Mesangial cell (primary cell): ENCODE data around the gene MARCKSL1. TPM values are rescaled to one million over a fixed set of nuclear protein-coding genes. Genes with fewer than 3 reads are reported as not detected.

Experiments used
- total RNA-seq: library from RNA; depleted of rRNA; stranded (reverse); fragments of >200 nt; gene quantifications from 2 replicates; pipeline ENCODE4 v1.2.3, GENCODE V29; 2015

MARCKSL1 gene
- 154 and 160 TPM in 2 replicates for total RNA-seq

GRCh38 chr1:32335790-32336590, at the start of gene MARCKSL1:
Gene MARCKSL1 (minus strand): TSS chr1:32336233. CDS start chr1:32336033, 200 bp downstream.

GRCh38 chr1:32362474-32363313, 26.7 kb upstream of the MARCKSL1 start, which contains the start of the genes FAM229A and TSSK3:
Gene FAM229A (minus strand): TSS chr1:32362485. CDS start chr1:32362091, 394 bp downstream.
Gene TSSK3 (plus strand): TSS chr1:32362539. CDS start chr1:32362702, 163 bp downstream.

GRCh38 chr1:32291708-32292538, 44.1 kb downstream of the MARCKSL1 start, which contains the start of gene HDAC1:
Gene HDAC1 (plus strand): TSS chr1:32292083. CDS start chr1:32292170, 87 bp downstream.

Other genes starting within 250 kb of the MARCKSL1 start
- gene KPNA6, start 228.2 kb downstream of the MARCKSL1 start, total RNA-seq, result 35.7 and 36.3 TPM in 2 replicates
- 49.0 and 53.6 TPM in 2 replicates for gene TXLNA, start 156.6 kb downstream of the MARCKSL1 start, total RNA-seq
- 10.1 and 20.3 TPM in 2 replicates for gene CCDC28B, start 135.6 kb downstream of the MARCKSL1 start, total RNA-seq
- 1.0 and 3.6 TPM in 2 replicates for gene IQCC, start 130.6 kb downstream of the MARCKSL1 start, total RNA-seq
- not detected in 2 replicates for gene DCDC2B, start 127.1 kb downstream of the MARCKSL1 start, total RNA-seq
- 12.8 and 17.8 TPM in 2 replicates for gene TMEM234, start 113.9 kb downstream of the MARCKSL1 start, total RNA-seq
- 242 and 347 TPM in 2 replicates for gene EIF3I, start 113.8 kb downstream of the MARCKSL1 start, total RNA-seq
- gene FAM167B, start 89.0 kb downstream of the MARCKSL1 start, total RNA-seq, result 0.33 and 0.63 TPM in 2 replicates
- 0.25 and 0.33 TPM in 2 replicates for gene LCK, start 85.0 kb downstream of the MARCKSL1 start, total RNA-seq
- gene HDAC1, start 44.1 kb downstream of the MARCKSL1 start, total RNA-seq, result 58.6 and 73.0 TPM in 2 replicates
- gene FAM229A, start 26.3 kb upstream of the MARCKSL1 start, total RNA-seq, result 1.3 and 4.2 TPM in 2 replicates
- 0.16 and 1.3 TPM in 2 replicates for gene TSSK3, start 26.3 kb upstream of the MARCKSL1 start, total RNA-seq
- 48.7 and 53.0 TPM in 2 replicates for gene BSDC1, start 58.2 kb upstream of the MARCKSL1 start, total RNA-seq
- under 0.01 TPM in 1 of 2 replicates, not detected in the other for gene ZBTB8B, start 128.8 kb upstream of the MARCKSL1 start, total RNA-seq
- 3.6 and 7.7 TPM in 2 replicates for gene ZBTB8A, start 203.2 kb upstream of the MARCKSL1 start, total RNA-seq